Measurements from ENCODE around the gene GFPT1.

DNA sequence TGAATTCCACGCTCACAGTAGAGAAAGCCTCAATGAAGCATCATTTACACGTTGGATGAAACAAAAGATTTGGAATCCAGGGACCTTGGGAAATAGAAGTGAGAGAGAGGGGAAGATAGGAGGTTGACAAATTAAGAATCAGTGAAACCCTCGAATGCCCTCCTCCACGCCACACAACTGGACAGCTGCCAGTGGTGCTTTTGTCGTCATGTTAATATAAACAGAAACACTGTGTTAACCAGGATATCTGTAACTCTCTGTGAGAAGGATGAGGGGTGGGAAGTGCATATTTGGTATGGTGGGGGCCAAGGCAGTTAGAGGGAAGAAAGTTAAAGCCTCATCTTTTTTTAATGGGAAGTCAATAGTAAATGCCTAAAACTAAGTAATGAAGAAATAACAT lies 108.7 kb downstream of the GFPT1 start:
- TF ChIP-seq, protein P1, sequence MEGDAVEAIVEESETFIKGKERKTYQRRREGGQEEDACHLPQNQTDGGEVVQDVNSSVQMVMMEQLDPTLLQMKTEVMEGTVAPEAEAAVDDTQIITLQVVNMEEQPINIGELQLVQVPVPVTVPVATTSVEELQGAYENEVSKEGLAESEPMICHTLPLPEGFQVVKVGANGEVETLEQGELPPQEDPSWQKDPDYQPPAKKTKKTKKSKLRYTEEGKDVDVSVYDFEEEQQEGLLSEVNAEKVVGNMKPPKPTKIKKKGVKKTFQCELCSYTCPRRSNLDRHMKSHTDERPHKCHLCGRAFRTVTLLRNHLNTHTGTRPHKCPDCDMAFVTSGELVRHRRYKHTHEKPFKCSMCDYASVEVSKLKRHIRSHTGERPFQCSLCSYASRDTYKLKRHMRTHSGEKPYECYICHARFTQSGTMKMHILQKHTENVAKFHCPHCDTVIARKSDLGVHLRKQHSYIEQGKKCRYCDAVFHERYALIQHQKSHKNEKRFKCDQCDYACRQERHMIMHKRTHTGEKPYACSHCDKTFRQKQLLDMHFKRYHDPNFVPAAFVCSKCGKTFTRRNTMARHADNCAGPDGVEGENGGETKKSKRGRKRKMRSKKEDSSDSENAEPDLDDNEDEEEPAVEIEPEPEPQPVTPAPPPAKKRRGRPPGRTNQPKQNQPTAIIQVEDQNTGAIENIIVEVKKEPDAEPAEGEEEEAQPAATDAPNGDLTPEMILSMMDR (optimal IDR thresholded peaks at IDR 0.05 in 1 of 3, IDR thresholded peaks at IDR 0.05 in 1 of 3, conservative IDR thresholded peaks at IDR 0.05 in 1 of 3; ENCODE audit: extremely low read depth in 1 of 3, insufficient read depth in 2 of 3, low read length in 3 of 3), result no peak
- no peak for TF ChIP-seq EZH2 (IDR thresholded peaks at IDR 0.05; ENCODE audit: low read length)

All from keratinocyte (primary cell).